SK-N-DZ (cell line): ENCODE data around the gene EIF1B. TPM values are rescaled to one million over a fixed set of nuclear protein-coding genes. Genes with fewer than 3 reads are reported as not detected.
"Not testable (repeated sequence)": the region's sequence is repeated elsewhere in the genome, so short reads cannot be mapped to it uniquely, and the experiment has no call there.

ENCODE experiments used
- DNase-seq: peaks from one replicate; pipeline ENCODE4 v3.0.0-alpha.2; 2015; ENCODE audit warnings: low spot score
- polyA plus RNA-seq, 2 experiments: library from polyadenylated mRNA; depleted of rRNA; stranded (reverse); fragments of >200 nt; gene quantifications; 2 replicates each; pipeline ENCODE4 v1.2.3, GENCODE V29; 2014

EIF1B gene
- polyA plus RNA-seq (2014; cell fraction: cytosol; rRNA removed), result 13.3 and 16.9 TPM in 2 replicates
- polyA plus RNA-seq (2014; cell fraction: nucleus; rRNA removed), result 14.6 and 29.1 TPM in 2 replicates

GRCh38 chr3:40309418-40309924 is at the start of gene EIF1B:
Gene EIF1B, plus strand, starts transcription at chr3:40309707. Its CDS starts 235 bp downstream, at chr3:40309942.
- DNase-seq, result peak; percentile 94

DNA sequence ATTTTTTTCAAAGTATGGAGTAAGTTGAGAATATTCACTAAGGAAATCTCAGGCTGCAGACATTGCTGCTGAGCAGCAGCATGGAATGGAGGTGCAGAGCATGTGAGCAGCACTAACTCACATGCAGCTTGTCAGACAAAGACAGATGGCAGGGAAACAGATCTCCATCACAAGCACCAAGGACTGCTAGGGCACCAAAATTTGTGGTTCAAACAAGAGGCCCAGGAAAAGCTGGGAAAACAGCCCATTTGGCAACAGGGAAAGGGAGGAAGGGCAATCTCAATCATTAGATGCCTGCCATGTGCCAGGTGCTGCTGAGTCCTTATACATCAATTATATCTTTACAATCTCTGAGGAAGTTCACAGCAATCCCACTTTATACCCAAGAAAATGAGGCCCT is 47.2 kb upstream of the EIF1B start:
- DNase-seq, result no peak

GRCh38 chr3:40264451-40264850 is 45.1 kb upstream of the EIF1B start:
- no peak for DNase-seq

GRCh38 chr3:40265181-40265580 is 44.3 kb upstream of the EIF1B start:
- DNase-seq, result no peak

GRCh38 chr3:40267937-40268724 is 41.4 kb upstream of the EIF1B start:
- peak; percentile 66 for DNase-seq

DNA sequence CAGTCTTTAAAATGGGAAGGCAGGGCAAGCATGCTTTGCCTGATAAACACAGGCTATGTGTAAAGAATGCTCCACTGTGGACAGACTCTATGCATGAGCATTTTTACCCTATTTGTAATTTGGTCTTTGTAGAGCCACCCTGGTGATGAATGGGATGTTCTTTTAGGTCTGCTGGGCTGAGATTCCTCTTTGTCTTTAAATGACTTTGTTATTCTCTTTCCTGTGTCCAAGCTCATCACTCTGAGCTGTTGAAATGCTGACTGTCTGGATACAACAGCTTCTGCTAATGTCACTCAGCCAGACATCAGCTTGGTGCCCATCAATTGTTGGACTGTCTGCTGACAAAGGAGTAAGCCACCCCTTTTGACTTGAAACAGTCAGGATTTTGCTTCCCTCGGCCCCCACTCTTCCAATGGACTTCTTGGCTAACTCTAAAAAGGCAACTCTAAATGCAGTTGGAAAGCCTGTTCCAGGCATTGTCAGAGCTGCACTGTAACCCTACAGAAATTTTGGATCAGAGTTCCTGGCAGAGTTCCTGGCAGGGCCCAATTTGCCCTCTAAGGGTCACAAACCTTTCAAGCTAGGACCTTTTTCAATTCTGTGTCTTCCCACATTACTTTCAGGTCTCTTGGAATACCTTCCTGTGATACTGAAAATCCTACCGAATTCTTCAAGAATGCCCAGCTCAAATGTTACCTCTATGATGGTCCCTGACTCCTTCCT is 40.5 kb upstream of the EIF1B start:
- no peak for DNase-seq

DNA sequence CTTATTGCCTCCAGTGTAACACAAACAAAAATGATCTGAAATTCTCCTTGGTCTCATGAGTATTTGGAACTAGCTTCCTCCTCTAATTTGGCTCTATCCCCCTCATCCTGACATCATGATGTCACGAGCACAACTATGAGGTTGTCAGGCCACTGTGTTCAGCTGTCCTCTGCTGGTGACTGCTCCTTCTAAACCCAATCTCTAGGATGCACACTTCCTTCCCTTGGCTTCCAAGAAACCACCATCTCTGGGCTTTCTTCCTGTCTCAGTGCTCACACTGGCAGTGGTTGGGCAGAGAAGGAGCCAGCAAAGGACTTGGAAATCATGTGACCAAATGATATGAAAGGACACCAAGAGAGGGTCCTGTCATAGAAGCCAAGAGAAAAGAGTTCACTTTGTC is 30.7 kb upstream of the EIF1B start:
- DNase-seq, result no peak

DNA sequence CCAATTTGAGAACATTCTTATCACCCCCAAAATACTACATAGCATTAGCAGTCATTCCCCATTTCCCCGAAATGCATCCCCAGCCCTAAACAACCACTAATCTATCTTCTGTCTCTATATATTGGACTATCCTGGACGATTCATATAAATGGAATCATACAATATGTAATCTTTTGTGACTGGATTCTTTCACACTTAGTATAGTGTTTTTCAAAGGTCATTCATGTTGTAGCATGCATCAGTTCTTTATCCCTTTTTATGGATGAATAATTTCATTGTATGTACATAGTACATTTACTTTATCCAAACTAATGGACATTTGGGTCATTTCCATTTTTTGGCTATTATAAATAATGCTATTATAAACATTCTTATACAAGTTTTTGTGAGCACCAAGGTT is 27.5 kb upstream of the EIF1B start:
- no peak for DNase-seq

DNA sequence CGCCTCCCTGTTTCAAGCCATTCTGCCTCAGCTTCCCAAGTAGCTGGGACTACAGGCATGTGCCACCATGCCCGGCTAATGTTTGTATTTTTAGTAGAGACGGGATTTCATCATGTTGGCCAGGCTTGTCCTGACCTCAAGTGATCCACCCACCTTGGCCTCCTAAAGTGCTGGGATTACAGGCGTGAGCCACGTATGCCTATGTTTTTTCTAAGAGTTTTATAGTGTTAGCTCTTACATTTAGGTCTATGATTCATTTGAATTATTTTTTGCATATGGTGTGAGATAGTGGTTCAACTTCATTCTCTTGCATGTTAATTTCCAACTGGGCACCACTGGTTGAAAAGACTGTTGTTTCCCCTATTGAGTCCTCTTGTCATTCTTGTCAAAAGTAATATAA is 26.4 kb upstream of the EIF1B start:
- not testable (repeated sequence) for DNase-seq

GRCh38 chr3:40287248-40287647 is 22.3 kb upstream of the EIF1B start:
- DNase-seq, result no peak

DNA sequence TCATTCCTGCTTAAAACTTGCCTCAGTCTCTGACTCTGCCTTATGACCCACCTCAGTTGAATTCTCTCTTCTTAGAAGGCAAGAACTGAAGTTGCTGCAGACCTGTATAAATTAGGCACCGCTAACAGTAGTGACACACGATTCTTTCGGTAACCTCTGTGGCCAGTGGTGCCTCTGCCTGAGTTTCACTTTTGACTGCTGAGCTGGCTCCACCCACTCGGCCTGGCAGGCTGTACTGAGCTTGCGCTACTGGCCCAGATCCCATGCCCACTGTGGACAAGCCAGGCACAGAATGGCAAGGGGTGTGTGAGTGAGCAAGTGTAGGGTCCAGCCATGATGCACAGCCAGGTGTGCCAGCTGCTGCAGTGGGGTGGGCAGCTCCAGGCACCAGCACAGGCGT is 19.1 kb upstream of the EIF1B start:
- DNase-seq, result no peak

DNA sequence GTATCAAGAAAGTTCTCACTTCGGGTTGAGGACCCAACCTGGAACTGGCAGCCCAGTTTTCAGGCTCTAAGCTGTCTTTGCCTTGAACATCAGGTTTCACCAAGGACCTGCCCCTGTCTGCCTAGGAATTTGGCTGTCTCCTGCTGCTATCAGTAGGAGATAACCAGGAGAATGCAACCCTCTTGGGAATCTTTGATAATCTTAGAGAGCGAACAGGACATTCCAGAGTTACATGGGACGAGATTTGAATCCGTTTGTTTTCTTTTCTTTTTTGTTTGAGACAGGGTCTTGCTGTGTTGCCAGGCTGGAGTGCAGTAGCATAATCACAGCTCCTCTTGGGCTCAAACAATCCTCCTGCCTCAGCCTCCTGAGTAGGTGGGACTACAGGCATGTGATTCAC is 18.0 kb upstream of the EIF1B start:
- DNase-seq, result no peak

DNA sequence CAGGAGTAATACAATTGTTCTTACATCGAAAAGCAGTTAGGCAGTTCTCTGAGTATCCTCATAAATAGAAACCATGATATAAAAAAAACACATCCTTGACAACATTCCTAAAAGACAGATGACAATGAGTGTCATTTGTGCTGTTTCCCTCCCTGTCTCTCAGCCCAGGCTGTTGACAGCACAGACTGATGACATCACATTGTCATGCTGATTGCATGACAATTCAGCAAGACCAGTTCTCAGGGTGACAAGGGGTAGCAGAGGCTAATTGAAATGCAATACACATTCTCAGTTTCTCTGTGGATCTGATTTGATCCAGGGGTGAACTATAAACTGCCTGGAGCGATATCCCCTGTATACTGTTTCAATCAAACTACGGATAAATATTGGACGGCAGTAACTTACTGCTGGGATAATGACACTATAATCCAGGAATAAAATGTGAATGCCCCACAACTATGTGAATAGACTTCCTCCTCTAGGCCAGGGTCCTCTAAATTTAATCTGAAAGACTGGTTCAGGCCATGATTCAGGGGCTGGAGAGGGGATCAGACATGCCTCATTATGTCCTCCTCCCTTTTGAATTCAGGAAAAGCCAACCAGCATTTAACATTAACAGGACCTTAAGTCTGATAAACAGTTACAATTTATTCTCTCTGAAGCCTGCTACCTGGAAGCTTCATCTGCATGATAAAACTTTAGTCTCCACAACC is 16.7 kb upstream of the EIF1B start:
- DNase-seq, result no peak

- no peak for DNase-seq
These were observed 15.1 kb upstream of the EIF1B start for GRCh38 chr3:40294434-40294833.

- DNase-seq, result no peak
These were observed 11.4 kb upstream of the EIF1B start for GRCh38 chr3:40298075-40298474.

DNA sequence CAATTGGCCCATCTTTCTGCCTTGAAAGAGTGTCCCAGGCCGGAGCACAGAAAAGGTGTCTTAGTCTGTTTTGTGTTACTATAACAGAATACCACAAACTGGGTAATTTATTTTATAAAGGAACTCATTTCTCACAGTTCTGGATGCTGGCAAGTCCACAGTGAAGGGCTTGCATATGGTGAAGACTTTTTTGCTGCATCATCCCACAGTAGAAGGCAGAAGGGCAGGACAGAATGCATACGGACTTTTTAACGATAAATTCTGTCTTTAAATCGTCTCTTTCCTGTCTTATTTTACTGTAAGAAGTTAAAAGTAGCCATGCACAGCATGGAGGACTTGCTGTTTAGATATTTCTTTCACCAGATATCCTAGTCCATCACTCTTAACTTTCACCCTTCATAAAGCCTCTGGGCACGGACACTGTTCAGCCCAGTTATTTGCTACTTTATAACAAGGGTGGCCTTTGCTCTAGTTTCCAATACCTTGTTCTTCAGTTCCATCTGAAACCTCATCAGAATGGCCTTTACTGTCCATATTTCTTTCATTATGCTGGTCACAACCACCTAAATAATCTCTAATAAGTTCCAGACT is 10.3 kb upstream of the EIF1B start:
- DNase-seq, result no peak

GRCh38 chr3:40299721-40300335 is 9.7 kb upstream of the EIF1B start:
- no peak for DNase-seq

GRCh38 chr3:40302784-40303183 is 6.7 kb upstream of the EIF1B start:
- no peak for DNase-seq

GRCh38 chr3:40304352-40304751 is 5.2 kb upstream of the EIF1B start:
- no peak for DNase-seq

GRCh38 chr3:40306336-40306735 is 3.2 kb upstream of the EIF1B start:
- no peak for DNase-seq

GRCh38 chr3:40307176-40307575 is 2.3 kb upstream of the EIF1B start:
- no peak for DNase-seq
